Measurements from ENCODE around the gene DCAF12L1. TPM values are rescaled to one million over a fixed set of nuclear protein-coding genes. Genes with fewer than 3 reads are reported as not detected.

Gene DCAF12L1
- total RNA-seq (not detected), polyA plus RNA-seq (not detected)

GRCh38 chrX:126552313-126553022 lies at the start of gene DCAF12L1:
DCAF12L1 (minus strand) TSS chrX:126552814; CDS start chrX:126552608, 206 bp downstream.
- Histone ChIP-seq H3K27ac (ENCODE audit: low read depth, low read length) (no peak within 1 kb of the TSS), H3K36me3 (ENCODE audit: insufficient read depth, low read length) (no peaks in the 10 kb centered on the region), H3K4me3 (ENCODE audit: low read length) (no peak within 1 kb of the TSS), H3K9me3 (ENCODE audit: low read length) (no peaks in the 10 kb centered on the region), H3K4me1 (ENCODE audit: insufficient read depth, low read length) (no peaks in the 10 kb centered on the region), H3K27me3 (ENCODE audit: insufficient read depth, low read length, poor library complexity, severe bottlenecking) (no peaks in the 10 kb centered on the region)
- Mint-ChIP-seq H3K9me3 (peaks cover 0 to 5% (median 3%) of the 10 kb centered on the region in 5 donors), H3K27ac (no peak within 1 kb of the TSS), H3K4me3 (no peak within 1 kb of the TSS), H3K36me3 (no peaks in the 10 kb centered on the region), H3K27me3 (peaks cover 0 to 1% of the 10 kb centered on the region in 2 donors), H3K4me1 (no peaks in the 10 kb centered on the region)
- ChIA-PET CTCF (no interaction called here), POLR2A (no interaction called here)
- no peak for DNase-seq

GRCh38 chrX:126580877-126581276 lies 28.3 kb upstream of the DCAF12L1 start:
- Mint-ChIP-seq H3K9me3 (peaks cover 0 to 7% (median 2%) of the 10 kb centered on the region in 5 donors), H3K4me1 (no peaks in the 10 kb centered on the region), H3K27me3 (no peaks in the 10 kb centered on the region), H3K36me3 (no peaks in the 10 kb centered on the region), H3K4me3 (no peak overlapping the region), H3K27ac (no peak overlapping the region)
- H3K27me3 ChIP-seq (ENCODE audit: insufficient read depth, low read length, poor library complexity, severe bottlenecking), result no peaks in the 10 kb centered on the region
- no peaks in the 10 kb centered on the region for H3K36me3 ChIP-seq (ENCODE audit: insufficient read depth, low read length)
- ChIA-PET CTCF (no interaction called here), POLR2A (no interaction called here)
- no peak overlapping the region for H3K4me3 ChIP-seq (ENCODE audit: low read length)
- no peaks in the 10 kb centered on the region for H3K9me3 ChIP-seq (ENCODE audit: low read length)
- no peaks in the 10 kb centered on the region for H3K4me1 ChIP-seq (ENCODE audit: insufficient read depth, low read length)
- no peak for DNase-seq
- H3K27ac ChIP-seq (ENCODE audit: low read depth, low read length), result no peak overlapping the region

- ChIA-PET POLR2A (no interaction called here), CTCF (no interaction called here)
- no peaks in the 10 kb centered on the region for H3K9me3 ChIP-seq (ENCODE audit: low read length)
- H3K27ac Mint-ChIP-seq, result no peak overlapping the region
- H3K36me3 Mint-ChIP-seq, result no peaks in the 10 kb centered on the region
- H3K9me3 Mint-ChIP-seq, result peaks cover 0 to 3% (median 0%) of the 10 kb centered on the region in 5 donors
- H3K27ac ChIP-seq (ENCODE audit: low read depth, low read length), result no peak overlapping the region
- H3K36me3 ChIP-seq (ENCODE audit: insufficient read depth, low read length), result no peaks in the 10 kb centered on the region
- DNase-seq, result no peak
- no peaks in the 10 kb centered on the region for H3K27me3 Mint-ChIP-seq
- H3K4me1 ChIP-seq (ENCODE audit: insufficient read depth, low read length), result no peaks in the 10 kb centered on the region
- H3K4me3 Mint-ChIP-seq, result no peak overlapping the region
- no peaks in the 10 kb centered on the region for H3K27me3 ChIP-seq (ENCODE audit: insufficient read depth, low read length, poor library complexity, severe bottlenecking)
- H3K4me3 ChIP-seq (ENCODE audit: low read length), result no peak overlapping the region
- H3K4me1 Mint-ChIP-seq, result no peaks in the 10 kb centered on the region
Observed at GRCh38 chrX:126575911-126576310, 23.3 kb upstream of the DCAF12L1 start.

- Histone ChIP-seq H3K27ac (ENCODE audit: low read depth, low read length) (no peak overlapping the region), H3K36me3 (ENCODE audit: insufficient read depth, low read length) (no peaks in the 10 kb centered on the region), H3K9me3 (ENCODE audit: low read length) (no peaks in the 10 kb centered on the region), H3K4me1 (ENCODE audit: insufficient read depth, low read length) (no peaks in the 10 kb centered on the region), H3K27me3 (ENCODE audit: insufficient read depth, low read length, poor library complexity, severe bottlenecking) (no peaks in the 10 kb centered on the region), H3K4me3 (ENCODE audit: low read length) (no peak overlapping the region)
- Mint-ChIP-seq H3K36me3 (no peaks in the 10 kb centered on the region), H3K4me3 (no peak overlapping the region), H3K9me3 (peaks cover 0 to 3% (median 2%) of the 10 kb centered on the region in 5 donors), H3K27me3 (no peaks in the 10 kb centered on the region), H3K4me1 (no peaks in the 10 kb centered on the region), H3K27ac (no peak overlapping the region)
- ChIA-PET POLR2A (no interaction called here), CTCF (no interaction called here)
- no peak for DNase-seq
Observed at GRCh38 chrX:126557151-126557550, 4.5 kb upstream of the DCAF12L1 start.

- Mint-ChIP-seq H3K27ac (no peak overlapping the region), H3K36me3 (no peaks in the 10 kb centered on the region), H3K4me3 (no peak overlapping the region), H3K4me1 (no peaks in the 10 kb centered on the region), H3K27me3 (peaks cover 0 to 1% of the 10 kb centered on the region in 2 donors), H3K9me3 (peaks cover 0 to 5% (median 3%) of the 10 kb centered on the region in 5 donors)
- DNase-seq, result no peak
- no peak overlapping the region for H3K27ac ChIP-seq (ENCODE audit: low read depth, low read length)
- ChIA-PET POLR2A (no interaction called here), CTCF (no interaction called here)
- H3K27me3 ChIP-seq (ENCODE audit: insufficient read depth, low read length, poor library complexity, severe bottlenecking), result no peaks in the 10 kb centered on the region
- H3K36me3 ChIP-seq (ENCODE audit: insufficient read depth, low read length), result no peaks in the 10 kb centered on the region
- H3K9me3 ChIP-seq (ENCODE audit: low read length), result no peaks in the 10 kb centered on the region
- no peak overlapping the region for H3K4me3 ChIP-seq (ENCODE audit: low read length)
- no peaks in the 10 kb centered on the region for H3K4me1 ChIP-seq (ENCODE audit: insufficient read depth, low read length)
Observed at GRCh38 chrX:126551725-126552312, 795 bp downstream of the DCAF12L1 start.

- no peaks in the 10 kb centered on the region for H3K9me3 ChIP-seq (ENCODE audit: low read length)
- POLR2A ChIA-PET, result no interaction called here
- peaks cover 0 to 5% (median 3%) of the 10 kb centered on the region in 5 donors for H3K9me3 Mint-ChIP-seq
- DNase-seq, result no peak
- peaks cover 0 to 1% of the 10 kb centered on the region in 2 donors for H3K27me3 Mint-ChIP-seq
- no peak overlapping the region for H3K27ac Mint-ChIP-seq
- CTCF ChIA-PET, result no interaction called here
- H3K36me3 Mint-ChIP-seq, result no peaks in the 10 kb centered on the region
- no peaks in the 10 kb centered on the region for H3K4me1 Mint-ChIP-seq
- no peak overlapping the region for H3K27ac ChIP-seq (ENCODE audit: low read depth, low read length)
- H3K27me3 ChIP-seq (ENCODE audit: insufficient read depth, low read length, poor library complexity, severe bottlenecking), result no peaks in the 10 kb centered on the region
- H3K36me3 ChIP-seq (ENCODE audit: insufficient read depth, low read length), result no peaks in the 10 kb centered on the region
- no peak overlapping the region for H3K4me3 Mint-ChIP-seq
- no peaks in the 10 kb centered on the region for H3K4me1 ChIP-seq (ENCODE audit: insufficient read depth, low read length)
- H3K4me3 ChIP-seq (ENCODE audit: low read length), result no peak overlapping the region
Observed at GRCh38 chrX:126551306-126551705, 1.3 kb downstream of the DCAF12L1 start.

GRCh38 chrX:126550816-126551215 lies 1.8 kb downstream of the DCAF12L1 start:
- H3K9me3 Mint-ChIP-seq, result peaks cover 0 to 5% (median 3%) of the 10 kb centered on the region in 5 donors
- DNase-seq, result no peak
- ChIA-PET POLR2A (no interaction called here), CTCF (no interaction called here)
- Histone ChIP-seq H3K4me3 (ENCODE audit: low read length) (no peak overlapping the region), H3K9me3 (ENCODE audit: low read length) (no peaks in the 10 kb centered on the region), H3K27me3 (ENCODE audit: insufficient read depth, low read length, poor library complexity, severe bottlenecking) (no peaks in the 10 kb centered on the region), H3K4me1 (ENCODE audit: insufficient read depth, low read length) (no peaks in the 10 kb centered on the region), H3K27ac (ENCODE audit: low read depth, low read length) (no peak overlapping the region), H3K36me3 (ENCODE audit: insufficient read depth, low read length) (no peaks in the 10 kb centered on the region)
- H3K36me3 Mint-ChIP-seq, result no peaks in the 10 kb centered on the region
- no peak overlapping the region for H3K27ac Mint-ChIP-seq
- no peaks in the 10 kb centered on the region for H3K4me1 Mint-ChIP-seq
- peaks cover 0 to 1% of the 10 kb centered on the region in 2 donors for H3K27me3 Mint-ChIP-seq
- no peak overlapping the region for H3K4me3 Mint-ChIP-seq

GRCh38 chrX:126509923-126510322 lies 42.7 kb downstream of the DCAF12L1 start:
- Histone ChIP-seq H3K4me3 (ENCODE audit: low read length) (no peak overlapping the region), H3K9me3 (ENCODE audit: low read length) (no peaks in the 10 kb centered on the region), H3K27ac (ENCODE audit: low read depth, low read length) (no peak overlapping the region), H3K27me3 (ENCODE audit: insufficient read depth, low read length, poor library complexity, severe bottlenecking) (no peaks in the 10 kb centered on the region), H3K36me3 (ENCODE audit: insufficient read depth, low read length) (no peaks in the 10 kb centered on the region), H3K4me1 (ENCODE audit: insufficient read depth, low read length) (no peaks in the 10 kb centered on the region)
- ChIA-PET CTCF (no interaction called here), POLR2A (no interaction called here)
- H3K4me3 Mint-ChIP-seq, result no peak overlapping the region
- peaks cover 0 to 4% of the 10 kb centered on the region in 2 donors for H3K27me3 Mint-ChIP-seq
- peaks cover 0 to 4% (median 0%) of the 10 kb centered on the region in 5 donors for H3K9me3 Mint-ChIP-seq
- no peaks in the 10 kb centered on the region for H3K4me1 Mint-ChIP-seq
- no peak overlapping the region for H3K27ac Mint-ChIP-seq
- H3K36me3 Mint-ChIP-seq, result no peaks in the 10 kb centered on the region
- DNase-seq, result no peak
